SU-DHL-6 (cell line): Measurements from ENCODE around the gene PRR18.

ENCODE experiments used
- CTCF ChIP-seq: fragments of 200-600 bp; sonication (generic); IDR thresholded peaks from one replicate; pipeline ENCODE4 v1.5.1; 2017; ENCODE audit warnings: antibody characterized with exemption, mild to moderate bottlenecking, low read length, moderate library complexity; ENCODE audit not compliant: insufficient read depth, poor library complexity, severe bottlenecking
- EZH2phosphoT487 ChIP-seq: fragments of 200-600 bp; sonication (generic), shearing (Covaris generic); conservative IDR thresholded peaks from 2 replicates; pipeline ENCODE4 v1.6.1; 2018; ENCODE audit warnings: mild to moderate bottlenecking, antibody characterized with exemption, low read length, moderate library complexity, mixed read lengths

DNA sequence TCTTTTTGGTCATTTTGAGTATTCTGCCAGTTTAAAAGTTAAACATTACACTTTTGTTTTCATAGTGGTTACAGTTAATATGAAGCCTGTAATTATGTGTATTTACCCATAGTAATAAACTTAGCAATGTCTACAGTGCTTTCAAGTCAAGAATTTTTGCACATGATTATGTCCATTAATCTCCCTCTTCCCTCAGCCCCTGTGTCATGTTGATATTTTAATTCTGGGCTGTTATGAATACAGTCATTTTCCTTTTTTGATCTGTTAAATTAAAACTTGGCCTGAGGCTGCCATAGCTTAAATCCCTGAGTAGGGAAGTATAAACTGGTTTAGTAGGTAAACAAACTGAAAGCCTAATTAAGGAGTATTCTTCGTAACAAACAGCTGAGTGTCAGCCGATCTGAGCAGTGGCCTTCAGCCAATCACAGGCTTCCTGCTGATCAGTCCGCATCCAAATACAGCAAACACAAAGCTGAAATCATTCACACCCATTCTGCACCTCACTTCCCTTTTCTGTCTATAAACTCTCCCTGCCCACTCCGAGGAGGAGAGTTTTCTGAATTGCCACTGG is 43.6 kb upstream of the PRR18 start:
- TF ChIP-seq CTCF (no peak), EZH2phosphoT487 (no peak)
